ENCODE results near the gene GALNT18. TPM values are rescaled to one million over a fixed set of nuclear protein-coding genes. Genes with fewer than 3 reads are reported as not detected.

Gene GALNT18
- total RNA-seq, 2 donors from 2014 or later, result 28.2 to 57.8 TPM

DNA sequence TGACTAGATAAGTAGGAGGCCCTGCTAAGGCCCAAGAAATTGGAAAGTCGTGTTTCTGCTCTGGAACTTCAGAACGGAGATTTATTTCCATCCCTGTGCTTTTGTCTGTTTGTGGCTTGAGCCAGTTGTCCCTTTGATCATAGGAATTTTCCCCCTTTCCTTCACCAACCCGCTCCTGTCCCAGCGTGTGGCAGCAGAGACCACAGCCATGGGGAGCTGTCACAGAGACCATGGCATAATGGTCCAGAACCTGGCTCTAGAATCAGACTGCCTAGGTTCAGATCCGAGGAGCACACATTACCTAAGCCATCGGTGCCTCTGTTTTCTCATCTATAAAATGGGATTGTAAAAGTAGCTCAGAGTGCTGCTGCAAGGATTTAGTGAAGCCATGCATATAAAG lies 128.1 kb downstream of the GALNT18 start:
- TF ChIP-seq, protein P1, sequence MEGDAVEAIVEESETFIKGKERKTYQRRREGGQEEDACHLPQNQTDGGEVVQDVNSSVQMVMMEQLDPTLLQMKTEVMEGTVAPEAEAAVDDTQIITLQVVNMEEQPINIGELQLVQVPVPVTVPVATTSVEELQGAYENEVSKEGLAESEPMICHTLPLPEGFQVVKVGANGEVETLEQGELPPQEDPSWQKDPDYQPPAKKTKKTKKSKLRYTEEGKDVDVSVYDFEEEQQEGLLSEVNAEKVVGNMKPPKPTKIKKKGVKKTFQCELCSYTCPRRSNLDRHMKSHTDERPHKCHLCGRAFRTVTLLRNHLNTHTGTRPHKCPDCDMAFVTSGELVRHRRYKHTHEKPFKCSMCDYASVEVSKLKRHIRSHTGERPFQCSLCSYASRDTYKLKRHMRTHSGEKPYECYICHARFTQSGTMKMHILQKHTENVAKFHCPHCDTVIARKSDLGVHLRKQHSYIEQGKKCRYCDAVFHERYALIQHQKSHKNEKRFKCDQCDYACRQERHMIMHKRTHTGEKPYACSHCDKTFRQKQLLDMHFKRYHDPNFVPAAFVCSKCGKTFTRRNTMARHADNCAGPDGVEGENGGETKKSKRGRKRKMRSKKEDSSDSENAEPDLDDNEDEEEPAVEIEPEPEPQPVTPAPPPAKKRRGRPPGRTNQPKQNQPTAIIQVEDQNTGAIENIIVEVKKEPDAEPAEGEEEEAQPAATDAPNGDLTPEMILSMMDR (IDR thresholded peaks at IDR 0.05), result no peak
- Histone ChIP-seq H3K9me3 (no peaks in the 10 kb centered on the region), H3K36me3 (no peaks in the 10 kb centered on the region), H3K27ac (no peak overlapping the region), H3K4me3 (no peak overlapping the region), H3K27me3 (replicated peaks; ENCODE audit: insufficient read depth) (no peaks in the 10 kb centered on the region), H3K4me1 (ENCODE audit: control insufficient read depth in 1 of 2, low read depth in 2 of 2) (no peaks in the 10 kb centered on the region)
- DNase-seq (ENCODE audit: low spot score) (no peak), ATAC-seq (ENCODE audit: insufficient number of reproducible peaks, low FRiP score, low read depth) (no peak)

GRCh38 chr11:11491589-11491988 lies 130.2 kb downstream of the GALNT18 start:
- Histone ChIP-seq H3K27ac (no peak overlapping the region), H3K4me3 (no peak overlapping the region), H3K4me1 (ENCODE audit: control insufficient read depth in 1 of 2, low read depth in 2 of 2) (no peaks in the 10 kb centered on the region), H3K27me3 (replicated peaks; ENCODE audit: insufficient read depth) (no peaks in the 10 kb centered on the region), H3K36me3 (no peaks in the 10 kb centered on the region), H3K9me3 (no peaks in the 10 kb centered on the region)
- DNase-seq (ENCODE audit: low spot score) (no peak), ATAC-seq (ENCODE audit: insufficient number of reproducible peaks, low FRiP score, low read depth) (no peak)
- TF ChIP-seq, protein P1 (IDR thresholded peaks at IDR 0.05), result no peak

DNA sequence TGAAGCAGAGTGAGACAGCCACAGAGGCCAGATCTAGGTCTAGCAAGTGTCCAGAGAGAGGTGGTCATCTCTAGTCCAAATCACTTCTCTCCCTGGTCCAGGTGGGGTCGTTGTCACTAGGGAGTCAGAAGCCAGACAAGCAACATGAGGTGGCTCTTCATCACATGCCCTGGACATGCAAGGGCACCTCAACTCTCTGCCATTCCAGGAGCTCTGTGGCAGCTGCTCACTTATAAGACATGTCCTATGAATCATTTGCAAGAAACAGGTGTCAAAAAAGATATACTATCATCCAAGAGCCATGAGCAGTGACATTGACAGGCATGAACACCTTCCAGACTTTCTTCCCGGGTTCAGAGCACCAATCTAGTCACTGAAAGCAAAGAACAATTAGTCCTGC lies 130.8 kb downstream of the GALNT18 start:
- ATAC-seq (ENCODE audit: insufficient number of reproducible peaks, low FRiP score, low read depth), result no peak
- TF ChIP-seq, protein P1 (IDR thresholded peaks at IDR 0.05), result no peak
- Histone ChIP-seq H3K4me3 (no peak overlapping the region), H3K36me3 (no peaks in the 10 kb centered on the region), H3K27ac (no peak overlapping the region), H3K27me3 (replicated peaks; ENCODE audit: insufficient read depth) (no peaks in the 10 kb centered on the region), H3K4me1 (ENCODE audit: control insufficient read depth in 1 of 2, low read depth in 2 of 2) (no peaks in the 10 kb centered on the region), H3K9me3 (no peaks in the 10 kb centered on the region)
- no peak for DNase-seq (ENCODE audit: low spot score)

DNA sequence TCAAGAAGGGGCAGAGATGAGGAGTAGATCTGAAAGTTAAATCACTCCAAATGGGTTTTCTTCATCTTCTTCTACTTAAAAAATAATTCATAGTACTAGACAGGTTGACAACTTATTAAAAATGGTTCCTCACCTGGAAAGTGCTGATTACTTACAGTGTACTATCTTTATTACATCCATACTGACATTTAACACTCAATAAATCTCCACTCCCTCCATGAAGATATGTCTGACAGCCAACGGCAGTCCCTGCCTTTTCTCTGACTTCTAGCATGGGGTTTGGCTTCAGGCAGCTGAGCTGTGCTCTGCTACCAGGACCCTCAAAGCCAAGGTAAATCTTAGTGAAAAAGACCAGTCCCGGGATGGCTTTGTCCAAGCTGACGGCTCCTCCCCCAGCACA lies 135.4 kb downstream of the GALNT18 start:
- no peak overlapping the region for H3K4me3 ChIP-seq
- H3K9me3 ChIP-seq, result no peaks in the 10 kb centered on the region
- H3K27ac ChIP-seq, result no peak overlapping the region
- TF ChIP-seq, protein P1 (IDR thresholded peaks at IDR 0.05), result no peak
- no peak for ATAC-seq (ENCODE audit: insufficient number of reproducible peaks, low FRiP score, low read depth)
- no peaks in the 10 kb centered on the region for H3K27me3 ChIP-seq (replicated peaks; ENCODE audit: insufficient read depth)
- H3K36me3 ChIP-seq, result no peaks in the 10 kb centered on the region
- DNase-seq (ENCODE audit: low spot score), result no peak
- H3K4me1 ChIP-seq (ENCODE audit: control insufficient read depth in 1 of 2, low read depth in 2 of 2), result peaks cover 0 to 4% of the 10 kb centered on the region in 2 donors

- Histone ChIP-seq H3K9me3 (no peaks in the 10 kb centered on the region), H3K27me3 (replicated peaks; ENCODE audit: insufficient read depth) (no peaks in the 10 kb centered on the region), H3K27ac (no peak overlapping the region), H3K4me3 (no peak overlapping the region), H3K4me1 (ENCODE audit: control insufficient read depth in 1 of 2, low read depth in 2 of 2) (peaks cover 0 to 8% of the 10 kb centered on the region in 2 donors), H3K36me3 (no peaks in the 10 kb centered on the region)
- TF ChIP-seq, protein P1 (IDR thresholded peaks at IDR 0.05), result no peak
- DNase-seq (ENCODE audit: low spot score) (no peak), ATAC-seq (ENCODE audit: insufficient number of reproducible peaks, low FRiP score, low read depth) (no peak)
Observed at GRCh38 chr11:11486002-11486401, 135.8 kb downstream of the GALNT18 start.
